HL-60 (cell line): ENCODE results near the gene COPG1.

ENCODE experiments used
- DNase-seq, 2 experiments: peaks; one replicate each; pipeline ENCODE4 v3.0.0-alpha.2; 2010 to 2020; ENCODE audit warnings: low read depth in 1 of 2, low spot score in 1 of 2
- H3K27ac ChIP-seq: fragments of 250-450 bp; sonication (Bioruptor Pico); replicated peaks from 2 replicates; pipeline ENCODE4 v1.5.1; 2020; ENCODE audit warnings: mild to moderate bottlenecking, moderate library complexity
- H3K27me3 ChIP-seq: fragments of 250-450 bp; sonication (Bioruptor Pico); 2 replicates; pipeline ENCODE4 v1.5.1; 2021; ENCODE audit warnings: mild to moderate bottlenecking, moderate library complexity; ENCODE audit not compliant: insufficient read depth, poor library complexity, severe bottlenecking
- H3K4me3 ChIP-seq: replicated peaks from 2 replicates; pipeline ENCODE4 v1.5.1; 2011; ENCODE audit warnings: mild to moderate bottlenecking, control low read depth, low read length; ENCODE audit not compliant: insufficient read depth
- GABPA ChIP-seq: IDR thresholded peaks from 2 replicates; pipeline ENCODE4 v1.6.1; 2012; ENCODE audit warnings: low read depth
- POLR2AphosphoS5 ChIP-seq: IDR thresholded peaks from 2 replicates; pipeline ENCODE4 v1.6.1; 2012; ENCODE audit warnings: low read depth
- SPI1 ChIP-seq: IDR thresholded peaks from 2 replicates; pipeline ENCODE4 v1.6.1; 2012; ENCODE audit warnings: low read depth, mild to moderate bottlenecking, borderline replicate concordance
- TF ChIP-seq, protein P1 (sequence below): IDR thresholded peaks from one replicate; pipeline ENCODE4 v1.5.1; 2011; ENCODE audit warnings: low read length, control low read depth, inconsistent platforms; ENCODE audit not compliant: insufficient read depth
- TF ChIP-seq, protein P2 (sequence below): IDR thresholded peaks from 2 replicates; pipeline ENCODE4 v1.6.1; 2012; ENCODE audit warnings: low read depth; ENCODE audit not compliant: insufficient replicate concordance

COPG1 gene

DNA sequence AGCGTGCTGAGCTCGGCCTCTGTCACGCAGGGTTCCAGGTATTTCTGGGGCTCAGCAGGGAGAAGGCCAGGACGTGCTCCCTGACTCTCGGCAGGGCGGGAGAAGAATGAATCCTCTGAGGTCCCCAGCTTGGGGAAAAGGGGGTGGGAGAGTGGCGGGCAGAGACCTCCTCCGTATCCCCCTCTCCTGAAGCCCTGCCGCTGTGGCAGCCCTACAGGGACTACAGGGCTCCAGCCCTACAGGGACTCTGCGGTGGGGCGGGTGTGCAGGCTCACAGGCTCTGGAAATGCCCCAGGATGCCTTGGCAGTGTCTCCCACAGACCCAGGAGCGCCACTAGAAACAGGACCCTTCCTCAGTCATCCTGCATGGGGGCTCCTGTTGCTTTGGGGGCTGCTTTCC lies 75.4 kb downstream of the COPG1 start:
- Histone ChIP-seq H3K27ac (no peak overlapping the region), H3K4me3 (no peak overlapping the region), H3K27me3 (no peaks in the 10 kb centered on the region)
- TF ChIP-seq GABPA, result no peak
- TF ChIP-seq, protein P1, sequence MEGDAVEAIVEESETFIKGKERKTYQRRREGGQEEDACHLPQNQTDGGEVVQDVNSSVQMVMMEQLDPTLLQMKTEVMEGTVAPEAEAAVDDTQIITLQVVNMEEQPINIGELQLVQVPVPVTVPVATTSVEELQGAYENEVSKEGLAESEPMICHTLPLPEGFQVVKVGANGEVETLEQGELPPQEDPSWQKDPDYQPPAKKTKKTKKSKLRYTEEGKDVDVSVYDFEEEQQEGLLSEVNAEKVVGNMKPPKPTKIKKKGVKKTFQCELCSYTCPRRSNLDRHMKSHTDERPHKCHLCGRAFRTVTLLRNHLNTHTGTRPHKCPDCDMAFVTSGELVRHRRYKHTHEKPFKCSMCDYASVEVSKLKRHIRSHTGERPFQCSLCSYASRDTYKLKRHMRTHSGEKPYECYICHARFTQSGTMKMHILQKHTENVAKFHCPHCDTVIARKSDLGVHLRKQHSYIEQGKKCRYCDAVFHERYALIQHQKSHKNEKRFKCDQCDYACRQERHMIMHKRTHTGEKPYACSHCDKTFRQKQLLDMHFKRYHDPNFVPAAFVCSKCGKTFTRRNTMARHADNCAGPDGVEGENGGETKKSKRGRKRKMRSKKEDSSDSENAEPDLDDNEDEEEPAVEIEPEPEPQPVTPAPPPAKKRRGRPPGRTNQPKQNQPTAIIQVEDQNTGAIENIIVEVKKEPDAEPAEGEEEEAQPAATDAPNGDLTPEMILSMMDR, result no peak
- TF ChIP-seq SPI1, result no peak
- no peak for TF ChIP-seq POLR2AphosphoS5
- TF ChIP-seq, protein P2, sequence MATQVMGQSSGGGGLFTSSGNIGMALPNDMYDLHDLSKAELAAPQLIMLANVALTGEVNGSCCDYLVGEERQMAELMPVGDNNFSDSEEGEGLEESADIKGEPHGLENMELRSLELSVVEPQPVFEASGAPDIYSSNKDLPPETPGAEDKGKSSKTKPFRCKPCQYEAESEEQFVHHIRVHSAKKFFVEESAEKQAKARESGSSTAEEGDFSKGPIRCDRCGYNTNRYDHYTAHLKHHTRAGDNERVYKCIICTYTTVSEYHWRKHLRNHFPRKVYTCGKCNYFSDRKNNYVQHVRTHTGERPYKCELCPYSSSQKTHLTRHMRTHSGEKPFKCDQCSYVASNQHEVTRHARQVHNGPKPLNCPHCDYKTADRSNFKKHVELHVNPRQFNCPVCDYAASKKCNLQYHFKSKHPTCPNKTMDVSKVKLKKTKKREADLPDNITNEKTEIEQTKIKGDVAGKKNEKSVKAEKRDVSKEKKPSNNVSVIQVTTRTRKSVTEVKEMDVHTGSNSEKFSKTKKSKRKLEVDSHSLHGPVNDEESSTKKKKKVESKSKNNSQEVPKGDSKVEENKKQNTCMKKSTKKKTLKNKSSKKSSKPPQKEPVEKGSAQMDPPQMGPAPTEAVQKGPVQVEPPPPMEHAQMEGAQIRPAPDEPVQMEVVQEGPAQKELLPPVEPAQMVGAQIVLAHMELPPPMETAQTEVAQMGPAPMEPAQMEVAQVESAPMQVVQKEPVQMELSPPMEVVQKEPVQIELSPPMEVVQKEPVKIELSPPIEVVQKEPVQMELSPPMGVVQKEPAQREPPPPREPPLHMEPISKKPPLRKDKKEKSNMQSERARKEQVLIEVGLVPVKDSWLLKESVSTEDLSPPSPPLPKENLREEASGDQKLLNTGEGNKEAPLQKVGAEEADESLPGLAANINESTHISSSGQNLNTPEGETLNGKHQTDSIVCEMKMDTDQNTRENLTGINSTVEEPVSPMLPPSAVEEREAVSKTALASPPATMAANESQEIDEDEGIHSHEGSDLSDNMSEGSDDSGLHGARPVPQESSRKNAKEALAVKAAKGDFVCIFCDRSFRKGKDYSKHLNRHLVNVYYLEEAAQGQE, result no peak
- no peak for DNase-seq

DNA sequence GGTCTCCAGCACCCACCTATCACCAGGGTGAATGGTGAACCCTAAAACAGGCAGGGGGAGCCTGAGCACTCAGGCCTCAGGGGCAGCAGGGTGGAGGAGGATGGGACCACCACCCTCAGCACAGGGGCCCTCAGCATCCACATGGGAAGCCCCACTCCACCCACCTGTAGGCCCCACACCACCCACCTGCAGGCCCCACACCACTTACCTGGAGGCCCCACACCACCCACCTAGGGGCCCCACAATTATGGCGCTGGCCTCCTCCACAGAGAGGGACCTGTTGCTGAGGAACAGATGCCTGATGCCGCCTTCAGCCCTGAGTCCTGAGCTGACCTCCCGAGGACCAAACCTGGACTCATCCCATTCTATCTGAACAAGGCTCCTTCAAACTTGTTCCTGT lies 76.0 kb downstream of the COPG1 start:
- TF ChIP-seq GABPA (no peak), POLR2AphosphoS5 (no peak), SPI1 (no peak)
- TF ChIP-seq, protein P2, result no peak
- TF ChIP-seq, protein P1, result no peak
- no peak overlapping the region for H3K27ac ChIP-seq
- no peaks in the 10 kb centered on the region for H3K27me3 ChIP-seq
- no peak overlapping the region for H3K4me3 ChIP-seq
- no peak for DNase-seq

DNA sequence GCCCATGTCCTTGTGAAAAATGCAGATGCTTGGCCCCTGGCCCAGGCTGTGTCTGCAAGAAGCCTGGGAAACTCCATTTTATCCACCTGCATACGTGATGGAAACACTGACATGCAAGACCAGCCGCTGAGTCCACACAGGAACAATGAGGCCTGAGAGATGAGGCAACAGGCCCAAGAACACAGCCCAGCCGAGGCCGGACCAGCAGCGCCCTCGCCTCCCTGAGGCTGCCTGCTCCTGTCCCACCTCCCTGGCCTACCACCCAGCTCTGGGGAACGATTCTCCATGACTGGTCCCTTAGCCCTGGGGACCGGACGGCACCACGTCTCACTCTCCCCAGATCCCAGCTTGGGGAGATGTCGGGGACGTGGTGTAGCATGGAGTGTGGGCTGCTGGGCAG lies 76.7 kb downstream of the COPG1 start:
- Histone ChIP-seq H3K27ac (no peak overlapping the region), H3K4me3 (no peak overlapping the region), H3K27me3 (no peaks in the 10 kb centered on the region)
- TF ChIP-seq GABPA, result no peak
- TF ChIP-seq, protein P1, result no peak
- no peak for TF ChIP-seq POLR2AphosphoS5
- TF ChIP-seq, protein P2, result no peak
- no peak for TF ChIP-seq SPI1
- no peak for DNase-seq
